HG02642 (cell line): ENCODE measurements around the gene JHY.
"Not testable (repeated sequence)": the region's sequence is repeated elsewhere in the genome, so short reads cannot be mapped to it uniquely, and the experiment has no call there.

Source experiments
- ATAC-seq: cut with Tn5 transposase; IDR thresholded peaks from one replicate; pipeline ENCODE4 v1.9.1; 2021; ENCODE audit warnings: mild to moderate bottlenecking; ENCODE audit not compliant: unreplicated experiment, poor library complexity

Gene JHY

GRCh38 chr11:122882189-122882856, at the start of gene JHY:
TSS of gene JHY (plus strand) at chr11:122882759. CDS start at chr11:122885850, 3,091 bp downstream.
- no peak for ATAC-seq

DNA sequence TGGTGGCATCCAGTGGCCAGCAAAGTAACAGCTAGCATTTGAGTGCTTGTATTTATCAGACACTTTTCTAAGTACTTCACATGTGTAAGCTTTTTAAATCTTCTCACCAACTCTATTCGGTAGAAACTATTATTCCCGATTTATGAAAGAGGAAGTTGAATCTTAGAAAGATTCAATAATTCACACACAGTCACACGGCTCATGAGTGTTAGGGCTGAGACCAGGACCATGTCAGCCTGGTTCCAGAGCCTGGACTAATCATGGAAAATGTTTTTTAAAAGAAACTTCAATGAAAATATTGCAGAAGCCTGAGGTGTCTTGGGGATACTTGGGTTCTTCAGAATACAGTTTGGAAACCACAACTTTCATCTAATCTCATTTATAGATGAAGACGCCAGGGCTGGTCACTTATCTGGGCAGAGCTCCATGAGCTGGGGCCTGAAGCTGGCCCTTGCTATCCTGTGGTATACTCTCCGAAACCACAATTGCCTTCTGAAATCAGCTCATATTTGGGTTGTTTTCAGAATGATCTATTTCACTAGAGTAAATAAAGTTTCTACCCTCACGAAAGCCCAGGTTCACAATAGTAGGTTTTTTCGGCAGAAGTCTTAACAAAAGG, 48.6 kb upstream of the JHY start:
- ATAC-seq, result no peak

GRCh38 chr11:122836916-122837315, 45.6 kb upstream of the JHY start:
- no peak for ATAC-seq

DNA sequence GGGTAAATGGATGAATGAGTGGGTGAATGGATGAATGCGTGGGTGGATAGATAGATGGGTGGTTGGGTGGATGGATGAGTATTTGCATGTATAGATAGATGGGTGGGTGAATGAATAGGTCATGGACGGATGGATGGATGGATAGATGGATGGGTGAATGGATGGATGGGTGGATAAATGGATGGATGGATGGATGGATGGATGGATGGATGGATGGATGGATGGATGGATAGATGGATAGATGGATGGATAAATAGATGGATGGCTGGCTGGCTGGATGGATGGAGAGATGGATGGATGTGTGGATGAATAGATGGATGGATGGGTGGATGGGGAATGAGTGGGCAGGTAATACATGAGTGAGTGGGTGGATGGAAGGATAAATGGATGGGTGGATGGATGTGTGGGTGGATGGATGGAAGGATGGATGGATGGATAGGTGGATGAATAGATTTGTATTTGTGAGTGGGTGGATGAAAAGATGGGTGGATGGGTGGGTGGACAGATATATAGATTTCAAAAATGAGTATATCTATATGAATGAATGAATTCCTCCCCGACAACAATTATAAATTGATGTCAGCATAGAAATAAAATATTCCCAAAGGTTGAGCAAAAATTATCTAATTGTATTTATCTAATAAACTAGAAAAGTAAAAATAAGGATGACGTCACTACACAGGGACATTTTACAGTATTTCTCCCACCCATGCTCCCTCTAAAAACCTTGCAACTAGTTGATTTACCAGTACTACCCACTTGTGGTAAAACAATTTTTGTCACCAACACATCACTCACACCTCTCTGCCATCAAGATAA, 44.8 kb upstream of the JHY start:
- no peak for ATAC-seq

DNA sequence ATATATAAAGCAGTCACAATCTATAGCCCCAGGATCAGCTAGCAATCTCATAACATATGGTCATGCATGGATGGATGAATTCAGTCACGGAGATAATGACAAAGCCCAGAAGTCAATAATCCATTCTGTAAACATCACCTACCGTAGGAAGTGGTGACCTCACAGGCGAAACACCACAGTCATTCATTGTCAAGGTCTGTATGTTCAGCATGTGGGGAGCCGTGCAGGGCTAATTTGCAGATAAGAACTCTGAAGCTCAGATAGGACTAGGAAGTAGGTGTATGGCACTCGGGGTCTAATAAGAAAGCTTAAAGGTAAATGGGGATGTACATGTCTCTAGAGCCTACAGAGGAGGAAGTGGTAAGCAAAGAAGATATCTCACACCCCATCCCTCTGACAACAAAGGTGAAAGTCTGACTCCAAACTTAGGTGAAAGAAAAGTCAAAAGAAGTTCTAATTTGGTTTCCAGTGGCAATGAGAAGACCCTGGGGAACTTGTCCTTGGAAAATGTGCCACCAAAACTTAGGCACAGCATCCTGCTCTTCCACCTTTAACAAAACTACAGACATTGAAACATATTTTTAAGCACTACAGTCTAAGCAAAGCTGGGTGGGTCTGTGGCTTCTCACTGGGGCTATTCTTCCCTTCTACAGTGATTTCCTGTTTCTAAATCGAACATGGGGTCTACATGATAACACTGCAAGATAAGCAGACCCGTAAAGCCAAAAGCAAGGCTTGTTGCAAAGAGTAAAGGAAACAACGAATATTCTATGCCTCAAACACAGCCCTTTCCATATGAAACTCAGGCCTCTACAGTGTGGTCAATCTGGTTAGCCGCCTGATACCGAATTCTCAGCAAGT, 39.0 kb upstream of the JHY start:
- ATAC-seq, result no peak

DNA sequence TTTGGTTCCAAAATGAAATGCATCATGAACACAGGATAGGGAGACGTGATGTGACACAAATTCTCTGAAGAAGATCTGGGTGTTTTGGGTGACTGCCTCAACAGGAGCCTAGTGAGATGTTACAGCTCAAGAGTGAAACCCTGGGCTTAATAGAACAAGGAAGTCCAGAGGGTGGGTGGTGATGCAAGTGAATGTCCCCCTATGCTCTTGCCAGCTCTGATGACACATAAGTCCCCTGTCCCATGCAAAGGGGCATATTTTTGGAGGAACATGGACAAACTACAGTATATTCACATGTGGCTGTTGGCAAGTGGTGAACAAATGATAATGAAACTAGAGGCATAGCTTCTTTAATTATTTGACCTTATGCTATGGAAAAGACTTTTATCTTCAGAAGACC, 35.1 kb upstream of the JHY start:
- no peak for ATAC-seq

- no peak for ATAC-seq
These were observed 34.4 kb upstream of the JHY start for GRCh38 chr11:122848186-122848585.

GRCh38 chr11:122850076-122850631, 32.4 kb upstream of the JHY start:
- no peak for ATAC-seq

DNA sequence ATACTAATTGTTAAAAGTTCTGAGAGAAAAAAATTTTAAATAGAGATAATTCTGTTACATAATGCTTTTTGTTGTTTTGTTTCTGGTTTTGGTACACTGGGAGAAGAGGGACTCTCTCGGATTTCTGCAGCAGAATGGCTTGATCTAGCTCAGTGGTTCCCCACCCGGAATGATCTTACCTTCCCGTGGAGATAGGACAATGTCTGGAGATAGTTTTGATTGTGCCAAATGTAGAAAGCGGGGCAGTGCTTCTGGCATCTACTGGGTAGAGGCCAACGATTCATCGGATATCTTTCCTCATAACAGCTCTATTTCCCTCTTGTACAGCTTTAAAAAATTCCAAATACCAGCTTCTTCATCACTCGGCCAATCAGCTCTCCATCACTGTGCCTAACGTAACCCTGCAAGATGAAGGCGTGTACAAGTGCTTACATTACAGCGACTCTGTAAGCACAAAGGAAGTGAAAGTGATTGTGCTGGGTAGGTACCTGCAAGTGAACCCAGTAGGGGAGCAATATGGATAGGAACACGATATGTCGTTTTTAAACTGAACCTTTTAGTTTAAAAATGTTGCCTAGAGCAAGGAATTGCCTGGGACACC, 31.1 kb upstream of the JHY start:
- ATAC-seq, result no peak

GRCh38 chr11:122852074-122852795, 30.3 kb upstream of the JHY start:
- ATAC-seq, result no peak

DNA sequence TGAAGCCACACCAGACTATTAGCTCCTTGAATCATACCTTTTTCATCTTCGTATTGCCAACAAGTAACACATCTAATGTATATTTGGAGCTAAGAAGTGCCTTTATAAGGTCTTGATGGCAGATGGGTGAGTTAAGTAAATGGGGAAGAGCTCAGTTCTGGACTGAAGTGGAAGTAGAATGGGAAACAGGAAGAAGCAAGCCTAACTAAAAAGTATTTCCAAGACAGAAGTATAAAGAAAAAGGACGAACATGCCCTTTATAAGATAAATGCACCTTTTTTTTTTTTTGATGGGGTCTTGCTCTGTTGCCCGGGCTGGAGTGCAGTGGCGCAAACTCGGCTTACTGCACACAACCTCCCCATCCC, 29.8 kb upstream of the JHY start:
- ATAC-seq, result no peak

DNA sequence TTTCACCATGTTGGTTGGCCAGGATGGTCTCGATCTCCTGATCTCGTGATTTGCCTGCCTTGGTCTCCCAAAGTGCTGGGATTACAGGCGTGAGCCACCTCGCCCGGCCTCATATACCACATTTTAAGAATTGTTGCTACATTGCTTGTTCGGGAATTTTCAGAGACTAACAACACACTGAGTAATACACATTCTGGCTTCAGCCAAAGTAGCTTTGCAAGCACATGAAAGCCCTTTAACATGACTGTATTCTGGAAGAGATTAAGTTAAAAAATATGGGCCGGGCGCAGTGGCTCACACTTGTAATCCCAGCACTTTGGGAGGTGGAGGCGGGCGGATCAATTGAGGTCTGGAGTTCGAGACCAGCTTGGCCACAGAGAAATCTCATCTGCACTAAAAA, 29.3 kb upstream of the JHY start:
- ATAC-seq, result no peak

- no peak for ATAC-seq
These were observed 28.6 kb upstream of the JHY start for GRCh38 chr11:122853971-122854446.

DNA sequence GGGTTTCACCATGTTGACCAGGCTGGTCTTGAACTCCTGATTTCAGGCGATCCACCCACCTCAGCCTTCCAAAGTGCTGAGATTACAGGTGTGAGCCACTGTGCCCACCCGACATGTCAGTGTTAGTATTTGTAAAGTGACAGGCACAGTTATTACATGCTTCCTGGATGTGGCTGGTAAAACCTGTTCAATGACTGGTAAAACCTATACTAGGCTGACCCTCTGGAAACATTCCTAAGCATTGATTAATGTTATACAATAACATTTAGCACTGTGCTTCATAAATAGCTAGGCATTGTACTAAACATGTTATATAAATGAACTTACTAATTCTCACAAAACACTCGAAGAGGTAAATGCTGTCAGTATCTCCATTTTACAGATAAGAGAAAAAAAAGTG, 20.9 kb upstream of the JHY start:
- no peak for ATAC-seq

GRCh38 chr11:122862091-122862490, 20.5 kb upstream of the JHY start:
- no peak for ATAC-seq

- ATAC-seq, result not testable (repeated sequence)
These were observed 19.4 kb upstream of the JHY start for GRCh38 chr11:122863154-122863553.

GRCh38 chr11:122863704-122864326, 18.7 kb upstream of the JHY start:
- no peak for ATAC-seq

DNA sequence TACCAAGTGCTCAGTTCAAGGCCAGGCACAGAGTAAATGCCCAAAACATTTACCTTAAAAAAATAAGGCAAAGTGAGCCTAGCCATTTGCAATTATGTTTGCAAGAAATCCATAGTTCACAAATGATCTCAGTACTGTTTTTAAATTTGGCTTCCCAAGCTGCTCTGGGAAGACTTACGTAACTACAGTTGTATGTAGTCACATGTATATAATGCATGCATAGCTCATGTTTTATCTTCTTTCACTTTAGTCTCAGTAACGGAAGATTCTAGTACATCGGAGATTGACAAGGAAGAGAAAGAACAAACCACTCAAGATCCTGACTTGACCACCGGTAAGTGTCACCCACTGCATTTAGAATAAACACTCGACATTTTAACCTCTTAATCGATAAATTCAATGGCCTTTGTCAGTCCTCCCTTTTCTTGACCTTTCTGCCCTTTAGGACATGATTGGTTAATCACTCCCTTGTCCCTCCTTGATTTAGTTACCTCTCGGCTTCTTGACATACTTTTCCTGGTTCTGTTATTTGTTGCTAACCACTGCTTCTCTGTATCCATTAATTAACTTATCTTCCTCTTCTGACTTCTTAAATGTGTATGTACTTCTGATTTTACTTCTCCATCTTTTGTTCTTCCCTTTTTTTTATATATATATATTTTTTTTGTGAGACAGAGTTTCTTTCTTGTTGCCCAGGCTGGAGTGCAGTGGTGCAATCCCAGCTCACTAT, 18.0 kb upstream of the JHY start:
- ATAC-seq, result no peak
